Glutamatergic neuron (in vitro differentiated cells): ENCODE measurements around the gene GALNT9. TPM values are rescaled to one million over a fixed set of nuclear protein-coding genes. Genes with fewer than 3 reads are reported as not detected.

Experiments used
- DNase-seq: peaks from one replicate; pipeline ENCODE4 v3.0.0; 2022
- H3K27ac Mint-ChIP-seq: one replicate; pipeline ENCODE4 v1.8.0; 2020; ENCODE audit warnings: mild to moderate bottlenecking, mixed read lengths, inconsistent platforms; ENCODE audit not compliant: unreplicated experiment
- H3K27me3 Mint-ChIP-seq: one replicate; pipeline ENCODE4 v1.8.0; 2020; ENCODE audit warnings: mild to moderate bottlenecking, moderate library complexity, mixed read lengths, inconsistent platforms; ENCODE audit not compliant: unreplicated experiment
- H3K36me3 Mint-ChIP-seq: one replicate; pipeline ENCODE4 v1.8.0; 2020; ENCODE audit warnings: mild to moderate bottlenecking, mixed read lengths, inconsistent platforms; ENCODE audit not compliant: unreplicated experiment
- H3K4me1 Mint-ChIP-seq: one replicate; pipeline ENCODE4 v1.8.0; 2020; ENCODE audit warnings: mild to moderate bottlenecking, low read depth, mixed read lengths, inconsistent platforms; ENCODE audit not compliant: unreplicated experiment
- H3K4me3 Mint-ChIP-seq: one replicate; pipeline ENCODE4 v1.8.0; 2020; ENCODE audit warnings: mild to moderate bottlenecking, mixed read lengths, inconsistent platforms; ENCODE audit not compliant: unreplicated experiment
- H3K9me3 Mint-ChIP-seq: one replicate; pipeline ENCODE4 v1.8.0; 2020; ENCODE audit warnings: mild to moderate bottlenecking, moderate library complexity, mixed read lengths, inconsistent platforms; ENCODE audit not compliant: unreplicated experiment
- total RNA-seq: library from RNA; stranded (reverse); fragmentation: NEBNext Ultra II Directional; extraction: Animal tissue kit (Norgen Biotek cat#: 25700); gene quantifications from one replicate; pipeline ENCODE4 v1.2.1, GENCODE V29; 2021; ENCODE audit not compliant: unreplicated experiment
- TF ChIP-seq, protein P1 (sequence below): fragments of 200-600 bp; sonication (generic); IDR thresholded peaks from one replicate; pipeline ENCODE4 v1.5.0; 2021; ENCODE audit not compliant: partially characterized antibody, unreplicated experiment

The GALNT9 gene
- total RNA-seq, 1 donor from 2014 or later = 13.7 TPM

DNA sequence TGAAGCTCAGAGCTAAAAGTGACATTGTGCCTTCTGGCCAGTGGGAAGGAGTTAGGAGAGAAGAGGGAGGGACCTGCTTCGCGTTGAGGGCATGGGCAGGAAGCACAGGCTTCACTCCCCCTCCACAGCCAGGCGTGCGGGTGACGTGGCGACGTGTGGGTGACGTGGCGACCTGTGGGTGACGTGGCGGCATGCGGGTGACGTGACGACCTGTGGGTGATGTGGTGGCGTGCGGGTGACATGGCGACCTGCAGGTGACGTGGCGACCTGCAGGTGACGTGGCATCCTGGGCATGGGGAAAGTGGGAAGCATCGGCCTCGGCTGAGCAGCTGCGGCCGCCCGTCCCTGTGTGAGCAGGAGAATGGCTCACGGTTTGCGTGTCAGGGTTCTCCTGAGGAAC is 8.2 kb upstream of the GALNT9 start:
- Mint-ChIP-seq H3K4me3 (no peak overlapping the region), H3K4me1 (peaks cover 1% of the 10 kb centered on the region), H3K27me3 (peaks cover 6% of the 10 kb centered on the region), H3K9me3 (peaks cover 8% of the 10 kb centered on the region), H3K27ac (no peak overlapping the region), H3K36me3 (peaks cover under 1% of the 10 kb centered on the region)
- no peak for DNase-seq
- TF ChIP-seq, protein P1, sequence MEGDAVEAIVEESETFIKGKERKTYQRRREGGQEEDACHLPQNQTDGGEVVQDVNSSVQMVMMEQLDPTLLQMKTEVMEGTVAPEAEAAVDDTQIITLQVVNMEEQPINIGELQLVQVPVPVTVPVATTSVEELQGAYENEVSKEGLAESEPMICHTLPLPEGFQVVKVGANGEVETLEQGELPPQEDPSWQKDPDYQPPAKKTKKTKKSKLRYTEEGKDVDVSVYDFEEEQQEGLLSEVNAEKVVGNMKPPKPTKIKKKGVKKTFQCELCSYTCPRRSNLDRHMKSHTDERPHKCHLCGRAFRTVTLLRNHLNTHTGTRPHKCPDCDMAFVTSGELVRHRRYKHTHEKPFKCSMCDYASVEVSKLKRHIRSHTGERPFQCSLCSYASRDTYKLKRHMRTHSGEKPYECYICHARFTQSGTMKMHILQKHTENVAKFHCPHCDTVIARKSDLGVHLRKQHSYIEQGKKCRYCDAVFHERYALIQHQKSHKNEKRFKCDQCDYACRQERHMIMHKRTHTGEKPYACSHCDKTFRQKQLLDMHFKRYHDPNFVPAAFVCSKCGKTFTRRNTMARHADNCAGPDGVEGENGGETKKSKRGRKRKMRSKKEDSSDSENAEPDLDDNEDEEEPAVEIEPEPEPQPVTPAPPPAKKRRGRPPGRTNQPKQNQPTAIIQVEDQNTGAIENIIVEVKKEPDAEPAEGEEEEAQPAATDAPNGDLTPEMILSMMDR = no peak

DNA sequence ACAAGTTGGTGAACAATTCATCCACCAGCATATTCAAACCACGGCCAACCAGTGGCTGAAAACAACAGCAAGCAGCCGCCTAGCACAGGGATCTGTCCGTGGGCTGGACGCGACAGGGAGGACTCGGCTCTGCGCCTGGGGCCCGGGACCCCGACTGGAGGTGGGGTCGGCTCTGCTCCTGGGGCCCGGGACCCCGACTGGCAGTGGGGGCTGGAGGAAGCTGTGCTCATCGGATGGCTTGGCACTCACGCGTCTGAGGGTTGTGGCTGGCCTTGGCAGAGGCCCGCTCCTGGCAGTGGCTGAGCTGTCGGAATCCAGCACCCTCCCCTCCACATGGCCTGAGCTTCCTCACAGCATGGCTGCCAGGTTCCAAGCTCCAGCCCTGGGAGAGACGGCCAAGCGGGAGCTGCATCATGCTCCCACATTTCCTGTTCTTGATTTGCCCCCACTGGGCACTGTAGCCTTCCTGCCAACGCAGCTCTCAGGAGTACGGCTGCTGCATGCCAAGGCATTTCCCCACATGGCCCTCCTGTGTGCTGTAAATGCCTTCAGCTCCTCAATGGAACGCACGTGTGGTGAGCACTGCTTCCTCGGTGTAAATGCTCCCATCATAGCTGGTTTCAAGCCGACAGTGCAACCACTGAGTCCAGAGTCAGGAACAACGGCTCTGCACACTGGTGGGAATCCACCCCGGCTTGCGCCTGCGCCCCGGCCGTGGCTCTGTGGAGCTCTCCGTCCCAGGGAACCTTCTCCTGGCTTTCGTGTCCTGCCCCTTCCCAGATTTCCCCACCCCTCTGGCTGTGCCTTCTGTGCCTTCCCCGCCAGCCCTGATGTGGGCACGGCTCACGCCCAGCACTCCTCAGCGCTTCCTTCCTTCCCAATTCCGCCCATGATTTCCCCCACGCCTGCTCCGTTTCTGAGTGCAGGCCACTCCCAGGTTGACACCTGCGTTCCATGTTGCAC is 7.3 kb upstream of the GALNT9 start:
- TF ChIP-seq, protein P1 = no peak
- peaks cover 8% of the 10 kb centered on the region for H3K27me3 Mint-ChIP-seq
- no peak overlapping the region for H3K27ac Mint-ChIP-seq

DNA sequence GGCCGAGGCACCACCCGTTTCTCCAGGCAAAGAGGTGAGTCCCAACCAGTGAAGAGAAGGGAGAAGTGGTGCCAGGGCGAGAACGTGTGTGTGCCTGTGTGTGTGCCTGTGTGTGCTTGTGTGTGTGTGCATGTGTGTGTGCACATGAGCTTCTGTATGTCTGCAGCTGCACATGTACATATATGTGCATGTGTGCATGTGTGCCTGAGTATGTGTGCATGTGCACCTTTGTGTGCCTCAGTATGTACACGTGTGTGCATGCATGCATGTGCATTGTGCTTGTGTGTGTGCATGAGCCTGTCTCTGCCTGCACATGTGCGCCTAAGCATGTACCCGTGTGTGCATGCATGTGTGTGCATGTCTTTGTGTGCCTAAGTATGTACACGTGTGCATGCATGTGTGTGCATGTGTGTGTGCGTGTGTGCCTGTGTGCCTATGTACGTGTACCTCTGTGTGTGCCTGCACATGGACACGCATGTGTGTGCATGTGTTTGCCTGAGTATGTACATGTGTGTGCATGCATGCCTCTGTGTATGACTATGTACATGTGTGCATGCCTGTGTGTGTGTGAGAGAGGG is 5.9 kb upstream of the GALNT9 start:
- peaks cover 17% of the 10 kb centered on the region for H3K9me3 Mint-ChIP-seq
- peaks cover 3% of the 10 kb centered on the region for H3K4me1 Mint-ChIP-seq
- H3K27me3 Mint-ChIP-seq = peaks cover 16% of the 10 kb centered on the region
- DNase-seq = no peak
- H3K36me3 Mint-ChIP-seq = peaks cover 10% of the 10 kb centered on the region
- no peak overlapping the region for H3K27ac Mint-ChIP-seq
- H3K4me3 Mint-ChIP-seq = no peak overlapping the region
- TF ChIP-seq, protein P1 = no peak

More for the DNA sequence above, 7.3 kb upstream of the GALNT9 start:
- peaks cover 5% of the 10 kb centered on the region for H3K36me3 Mint-ChIP-seq
- DNase-seq = no peak
- H3K4me3 Mint-ChIP-seq = no peak overlapping the region
- no peaks in the 10 kb centered on the region for H3K4me1 Mint-ChIP-seq
- H3K9me3 Mint-ChIP-seq = peaks cover 11% of the 10 kb centered on the region

DNA sequence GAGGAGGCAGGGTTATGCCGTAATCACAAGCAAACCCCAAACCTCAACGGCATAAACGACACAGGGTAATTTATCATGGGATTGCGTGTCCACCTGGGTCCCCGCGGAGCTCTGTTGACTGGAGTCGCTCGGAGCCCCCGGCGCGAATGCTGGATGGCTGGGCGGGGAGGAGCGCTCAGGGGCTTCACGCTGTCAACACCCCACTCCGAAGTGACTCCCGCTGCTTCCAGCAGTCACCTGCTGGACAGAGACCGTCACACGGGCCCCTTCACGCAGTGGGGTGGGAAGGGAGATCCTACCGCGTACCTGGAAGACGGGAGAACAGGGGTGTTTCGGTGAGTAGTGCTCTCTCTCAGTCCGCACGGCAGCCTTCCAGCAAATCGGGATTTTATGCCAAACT is 4.4 kb upstream of the GALNT9 start:
- peaks cover 17% of the 10 kb centered on the region for H3K27me3 Mint-ChIP-seq
- TF ChIP-seq, protein P1 = no peak
- H3K4me3 Mint-ChIP-seq = no peak overlapping the region
- H3K36me3 Mint-ChIP-seq = peaks cover 10% of the 10 kb centered on the region
- peaks cover 3% of the 10 kb centered on the region for H3K4me1 Mint-ChIP-seq
- H3K27ac Mint-ChIP-seq = no peak overlapping the region
- peaks cover 17% of the 10 kb centered on the region for H3K9me3 Mint-ChIP-seq
- no peak for DNase-seq

DNA sequence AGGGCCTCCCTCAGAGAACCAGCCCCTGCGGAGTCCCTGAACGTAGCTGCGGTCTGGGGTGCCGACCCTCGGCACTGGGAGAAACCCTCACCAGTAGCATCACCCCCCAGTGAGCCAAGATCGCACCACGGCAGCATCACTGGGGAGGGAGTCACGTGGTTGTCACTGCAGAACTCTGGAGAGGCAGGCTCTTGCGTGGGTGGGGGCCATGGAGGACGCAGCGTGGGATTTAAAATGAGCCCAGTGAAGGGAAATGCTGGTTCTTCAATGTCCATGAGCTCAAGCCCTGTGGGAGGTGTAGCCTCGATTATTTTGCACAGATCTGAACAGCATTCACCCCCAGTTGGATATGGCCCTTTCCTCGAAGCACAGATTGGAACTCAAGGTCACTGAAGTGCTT is 3.9 kb upstream of the GALNT9 start:
- no peak overlapping the region for H3K27ac Mint-ChIP-seq

More for the DNA sequence above, 3.9 kb upstream of the GALNT9 start:
- peaks cover 3% of the 10 kb centered on the region for H3K4me1 Mint-ChIP-seq
- H3K9me3 Mint-ChIP-seq = peaks cover 17% of the 10 kb centered on the region
- no peak overlapping the region for H3K4me3 Mint-ChIP-seq
- H3K27me3 Mint-ChIP-seq = peaks cover 17% of the 10 kb centered on the region
- H3K36me3 Mint-ChIP-seq = peaks cover 10% of the 10 kb centered on the region
- TF ChIP-seq, protein P1 = no peak
- DNase-seq = no peak
